ENCODE results near the gene NDFIP2.

Gene NDFIP2

DNA sequence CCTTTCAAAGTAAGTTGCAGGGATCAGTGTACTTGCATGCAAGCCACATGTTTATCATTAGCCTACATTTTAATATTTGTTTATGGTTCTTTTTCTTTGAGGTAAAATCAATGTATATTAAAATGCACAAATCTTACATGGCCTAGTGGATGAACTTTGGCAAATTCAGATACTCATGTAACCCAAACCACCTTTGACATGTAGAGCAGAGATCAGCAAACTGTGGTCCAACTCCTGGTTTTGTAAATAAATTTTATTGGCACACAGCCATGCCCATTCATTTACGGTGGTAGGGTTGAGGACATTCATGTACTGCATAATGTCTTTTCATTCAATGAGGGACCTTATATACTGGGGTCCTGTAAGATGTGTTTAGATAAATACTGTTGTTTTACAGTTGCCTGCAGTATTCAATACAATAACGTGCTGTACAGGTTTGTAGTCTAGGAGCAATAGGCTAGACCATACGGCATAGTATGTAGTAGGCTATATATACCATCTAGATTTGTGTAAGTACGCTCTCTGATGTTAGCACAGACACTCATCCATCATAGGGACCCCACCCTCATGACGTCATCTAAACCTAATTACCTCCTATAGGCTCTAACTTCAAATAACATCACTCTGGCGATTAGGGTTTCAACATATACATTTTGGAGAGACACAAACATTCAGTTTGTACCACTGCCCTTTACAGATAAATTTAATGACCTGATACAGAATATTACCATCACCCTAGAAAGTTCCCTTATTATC, 5.7 kb downstream of the NDFIP2 start:
- Histone ChIP-seq H3K36me3 (ENCODE audit: control insufficient read depth, insufficient read depth, low read length) (no peaks in the 10 kb centered on the region), H3K4me3 (replicated peaks; ENCODE audit: low read depth, low read length) (no peak overlapping the region), H3K27me3 (replicated peaks; ENCODE audit: control insufficient read depth, insufficient read depth, low read length) (no peaks in the 10 kb centered on the region)
- TF ChIP-seq, protein P1, sequence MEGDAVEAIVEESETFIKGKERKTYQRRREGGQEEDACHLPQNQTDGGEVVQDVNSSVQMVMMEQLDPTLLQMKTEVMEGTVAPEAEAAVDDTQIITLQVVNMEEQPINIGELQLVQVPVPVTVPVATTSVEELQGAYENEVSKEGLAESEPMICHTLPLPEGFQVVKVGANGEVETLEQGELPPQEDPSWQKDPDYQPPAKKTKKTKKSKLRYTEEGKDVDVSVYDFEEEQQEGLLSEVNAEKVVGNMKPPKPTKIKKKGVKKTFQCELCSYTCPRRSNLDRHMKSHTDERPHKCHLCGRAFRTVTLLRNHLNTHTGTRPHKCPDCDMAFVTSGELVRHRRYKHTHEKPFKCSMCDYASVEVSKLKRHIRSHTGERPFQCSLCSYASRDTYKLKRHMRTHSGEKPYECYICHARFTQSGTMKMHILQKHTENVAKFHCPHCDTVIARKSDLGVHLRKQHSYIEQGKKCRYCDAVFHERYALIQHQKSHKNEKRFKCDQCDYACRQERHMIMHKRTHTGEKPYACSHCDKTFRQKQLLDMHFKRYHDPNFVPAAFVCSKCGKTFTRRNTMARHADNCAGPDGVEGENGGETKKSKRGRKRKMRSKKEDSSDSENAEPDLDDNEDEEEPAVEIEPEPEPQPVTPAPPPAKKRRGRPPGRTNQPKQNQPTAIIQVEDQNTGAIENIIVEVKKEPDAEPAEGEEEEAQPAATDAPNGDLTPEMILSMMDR (IDR thresholded peaks at IDR 0.05; ENCODE audit: insufficient read depth, low read length, poor library complexity, severe bottlenecking): no peak
- DNase-seq (ENCODE audit: extremely low read depth, insufficient read length): no peak

DNA sequence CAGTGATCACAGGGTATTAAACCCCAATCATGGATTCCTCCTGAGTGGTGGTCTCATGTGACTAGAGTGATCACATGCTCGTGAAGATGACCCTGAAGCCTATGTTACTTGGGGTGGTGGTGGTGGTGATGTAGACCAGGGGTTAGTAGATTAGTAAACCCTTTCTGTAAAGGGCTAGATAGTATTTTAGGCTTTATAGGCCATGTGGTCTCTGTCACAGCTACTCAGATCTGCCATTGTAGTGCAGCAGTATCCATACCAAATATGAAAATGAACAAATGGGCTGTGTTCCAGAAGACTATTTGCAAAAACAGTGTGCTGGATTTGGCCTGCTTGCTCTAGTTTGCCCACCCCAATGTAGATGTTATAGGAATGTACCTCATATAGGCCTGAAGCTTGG, 9.4 kb downstream of the NDFIP2 start:
- TF ChIP-seq, protein P1 (IDR thresholded peaks at IDR 0.05; ENCODE audit: insufficient read depth, low read length, poor library complexity, severe bottlenecking): no peak
- Histone ChIP-seq H3K27me3 (replicated peaks; ENCODE audit: control insufficient read depth, insufficient read depth, low read length) (no peaks in the 10 kb centered on the region), H3K4me3 (replicated peaks; ENCODE audit: low read depth, low read length) (no peak overlapping the region), H3K36me3 (ENCODE audit: control insufficient read depth, insufficient read depth, low read length) (no peaks in the 10 kb centered on the region)
- no peak for DNase-seq (ENCODE audit: extremely low read depth, insufficient read length)

DNA sequence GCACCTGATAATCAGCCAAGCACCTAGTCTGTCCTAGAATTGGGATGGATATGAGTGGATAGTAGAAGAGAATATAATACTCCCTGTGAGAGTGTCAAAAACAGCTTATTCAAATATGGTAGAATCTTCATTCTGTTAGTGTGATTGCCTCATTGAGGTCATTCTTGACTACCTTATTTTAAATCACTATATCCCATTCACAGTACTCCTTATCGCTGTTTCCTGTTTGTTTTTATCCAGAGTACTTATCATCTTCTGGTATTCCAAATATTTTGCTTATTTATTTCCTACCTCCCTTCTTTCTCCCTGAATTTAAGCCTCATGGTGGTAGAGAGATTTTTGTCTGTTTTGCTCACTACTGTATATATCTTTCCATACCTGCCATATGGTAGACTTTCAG, 9.9 kb downstream of the NDFIP2 start:
- H3K27me3 ChIP-seq (replicated peaks; ENCODE audit: control insufficient read depth, insufficient read depth, low read length): no peaks in the 10 kb centered on the region
- TF ChIP-seq, protein P1 (IDR thresholded peaks at IDR 0.05; ENCODE audit: insufficient read depth, low read length, poor library complexity, severe bottlenecking): no peak
- no peak for DNase-seq (ENCODE audit: extremely low read depth, insufficient read length)
- H3K4me3 ChIP-seq (replicated peaks; ENCODE audit: low read depth, low read length): no peak overlapping the region
- no peaks in the 10 kb centered on the region for H3K36me3 ChIP-seq (ENCODE audit: control insufficient read depth, insufficient read depth, low read length)

DNA sequence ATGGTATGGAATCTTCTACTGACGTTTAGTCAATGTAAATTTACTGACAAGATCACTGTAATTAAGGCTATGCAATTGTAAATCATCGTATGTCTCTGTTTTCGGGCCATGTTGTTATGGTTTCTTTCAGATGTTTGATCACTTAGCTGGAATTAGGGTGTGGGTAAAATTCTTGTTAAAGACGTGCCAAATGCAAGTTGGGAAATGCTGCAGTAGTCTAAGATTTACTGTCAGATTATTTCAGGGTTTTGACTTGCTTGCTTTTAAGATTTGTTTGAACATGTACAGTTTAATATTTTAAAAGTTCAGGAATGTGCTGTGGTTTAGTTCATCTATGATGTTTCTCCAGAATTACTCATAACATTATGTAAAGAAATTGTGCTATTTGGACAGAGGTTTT, 10.8 kb downstream of the NDFIP2 start:
- no peak overlapping the region for H3K4me3 ChIP-seq (replicated peaks; ENCODE audit: low read depth, low read length)
- TF ChIP-seq, protein P1 (IDR thresholded peaks at IDR 0.05; ENCODE audit: insufficient read depth, low read length, poor library complexity, severe bottlenecking): no peak
- H3K27me3 ChIP-seq (replicated peaks; ENCODE audit: control insufficient read depth, insufficient read depth, low read length): no peaks in the 10 kb centered on the region

DNA sequence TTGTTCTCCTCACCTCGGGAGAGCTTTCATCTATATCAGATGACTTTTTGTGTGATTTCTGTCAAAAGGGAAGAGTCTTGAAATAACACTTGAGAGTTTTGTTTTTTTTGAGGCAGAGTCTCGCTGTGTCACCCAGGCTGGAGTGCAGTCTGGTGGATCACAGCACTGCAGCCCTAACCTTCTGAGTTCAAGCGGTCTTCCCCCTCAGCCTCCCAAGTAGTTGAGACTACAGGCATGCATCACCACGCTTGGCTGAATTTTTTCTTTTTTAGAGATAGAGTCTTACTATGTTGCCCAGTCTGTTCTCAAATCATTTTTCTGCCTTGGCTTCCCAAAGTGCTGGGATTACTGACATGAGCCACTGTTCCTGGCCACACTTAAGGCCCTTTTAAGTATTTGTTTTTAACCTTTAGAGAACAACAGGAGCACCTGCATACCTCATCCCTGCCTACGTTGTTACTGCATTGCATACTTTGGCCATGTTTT, 11.4 kb downstream of the NDFIP2 start:
- no peaks in the 10 kb centered on the region for H3K27me3 ChIP-seq (replicated peaks; ENCODE audit: control insufficient read depth, insufficient read depth, low read length)
- H3K36me3 ChIP-seq (ENCODE audit: control insufficient read depth, insufficient read depth, low read length): no peaks in the 10 kb centered on the region
- no peak overlapping the region for H3K4me3 ChIP-seq (replicated peaks; ENCODE audit: low read depth, low read length)
- no peak for DNase-seq (ENCODE audit: extremely low read depth, insufficient read length)
- TF ChIP-seq, protein P1 (IDR thresholded peaks at IDR 0.05; ENCODE audit: insufficient read depth, low read length, poor library complexity, severe bottlenecking): no peak

More for the DNA sequence above, 10.8 kb downstream of the NDFIP2 start:
- no peak for DNase-seq (ENCODE audit: extremely low read depth, insufficient read length)
- H3K36me3 ChIP-seq (ENCODE audit: control insufficient read depth, insufficient read depth, low read length): no peaks in the 10 kb centered on the region

Data from GM06990 (cell line).